NOMO-1 (cell line): Measurements from ENCODE around the gene HAAO.
"Not testable (repeated sequence)": the region's sequence is repeated elsewhere in the genome, so short reads cannot be mapped to it uniquely, and the experiment has no call there.

Experiments used
- DNase-seq, 2 experiments: peaks; one replicate each; lab custom pipeline; 2025; ENCODE audit not compliant: unreplicated experiment in 2 of 2; lab: John Stamatoyannopoulos, UW

Gene HAAO

DNA sequence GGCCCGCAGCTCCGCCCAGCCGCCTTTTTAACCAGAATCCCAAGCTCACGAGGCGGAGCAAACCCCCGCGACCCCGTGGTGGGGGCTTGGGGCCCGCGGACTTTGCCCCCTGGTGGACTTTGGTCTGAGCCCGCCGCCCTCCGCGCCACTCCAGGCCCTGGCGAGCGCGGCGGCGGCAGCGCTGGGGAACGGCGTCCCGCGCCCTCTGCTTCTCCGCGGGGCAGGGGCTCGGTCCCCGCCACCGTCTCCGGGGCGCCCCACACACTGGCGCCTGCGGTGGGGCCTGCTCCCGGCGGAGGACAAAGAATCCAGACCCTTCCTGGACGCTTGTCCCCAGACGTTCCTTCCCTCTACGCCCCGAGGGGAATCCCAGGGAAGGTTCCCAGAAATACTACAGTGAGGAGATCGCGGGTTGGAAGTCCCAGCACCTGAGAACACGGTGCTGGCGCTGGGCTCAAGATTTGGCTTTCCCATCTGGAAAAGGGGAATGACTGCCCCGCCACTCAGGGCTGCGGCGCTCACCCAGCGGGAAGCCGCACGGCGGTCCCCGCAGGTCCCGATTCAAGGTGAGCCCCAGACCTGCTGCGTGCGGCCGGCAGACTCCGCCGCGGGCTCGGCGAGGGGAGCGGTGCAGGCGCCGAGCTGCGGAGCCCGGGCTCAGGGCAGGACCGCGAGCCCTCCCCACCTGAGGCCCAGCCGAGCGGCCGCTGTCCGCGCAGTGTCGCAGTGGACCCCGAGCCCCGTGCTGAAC lies at the start of gene HAAO:
Gene HAAO, minus strand, starts transcription at position 1 of the 751 bp plus-strand sequence. CDS start 47 bp downstream, outside the sequence.
- peak in 1 of 2 experiments; percentile 63 for DNase-seq

GRCh38 chr2:42841344-42841743 lies 49.0 kb upstream of the HAAO start:
- DNase-seq, result no peak

DNA sequence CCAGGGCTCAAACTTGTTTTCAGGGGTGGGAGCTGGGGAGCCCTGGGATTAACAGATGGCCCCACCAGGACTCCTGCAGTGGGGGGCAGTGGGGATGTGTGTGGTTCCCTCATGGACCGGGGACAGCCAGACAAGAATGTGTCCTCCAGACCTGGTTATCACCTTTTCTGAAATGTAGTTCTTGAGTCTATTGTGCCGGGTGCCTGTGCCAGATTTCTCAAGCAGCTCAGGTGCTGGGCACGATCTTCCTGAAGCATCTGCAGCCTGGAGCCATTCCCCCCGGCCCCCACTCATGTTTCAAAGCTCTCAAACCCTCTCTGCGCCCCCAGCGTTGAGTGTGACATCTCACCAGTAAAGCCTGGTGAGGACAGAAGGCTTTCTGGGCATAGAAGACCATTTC lies 48.4 kb upstream of the HAAO start:
- DNase-seq, result no peak

DNA sequence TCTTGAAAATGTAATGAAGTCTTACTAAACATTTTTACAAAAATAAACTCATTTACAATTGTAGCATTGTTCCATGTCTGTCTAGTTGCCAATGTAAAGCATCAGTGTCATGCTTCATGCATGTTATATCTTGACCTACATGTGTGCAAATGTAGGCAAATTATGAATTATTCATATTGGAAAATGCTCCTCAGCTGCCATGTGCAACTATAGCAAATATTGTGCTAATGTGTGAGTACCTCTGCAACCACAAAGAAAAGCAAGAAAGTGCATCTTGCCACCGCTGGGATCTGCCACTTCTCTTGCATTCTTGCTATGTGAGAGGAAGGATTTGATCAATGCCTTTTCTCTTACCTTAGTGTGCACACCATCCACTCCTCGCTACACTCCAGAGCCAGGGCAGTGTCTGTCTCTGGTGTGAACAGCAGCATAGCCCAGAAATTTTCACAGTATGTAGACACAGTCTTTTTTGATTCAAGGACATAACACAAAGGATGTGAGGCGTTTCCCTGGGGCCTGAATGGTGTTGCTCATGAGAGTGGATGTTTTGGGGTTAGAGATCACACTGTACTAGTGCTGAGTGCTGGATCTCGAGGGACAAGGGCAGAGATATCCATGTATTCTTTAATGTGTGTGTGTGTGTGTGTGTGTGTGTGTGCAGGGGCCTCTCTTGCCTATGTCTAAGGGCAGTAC lies 47.6 kb upstream of the HAAO start:
- DNase-seq, result no peak

- DNase-seq, result no peak
These were observed 45.8 kb upstream of the HAAO start for GRCh38 chr2:42838133-42838532.

- peak; percentile 55 to 77 for DNase-seq
These were observed 43.4 kb upstream of the HAAO start for GRCh38 chr2:42835577-42836371.

DNA sequence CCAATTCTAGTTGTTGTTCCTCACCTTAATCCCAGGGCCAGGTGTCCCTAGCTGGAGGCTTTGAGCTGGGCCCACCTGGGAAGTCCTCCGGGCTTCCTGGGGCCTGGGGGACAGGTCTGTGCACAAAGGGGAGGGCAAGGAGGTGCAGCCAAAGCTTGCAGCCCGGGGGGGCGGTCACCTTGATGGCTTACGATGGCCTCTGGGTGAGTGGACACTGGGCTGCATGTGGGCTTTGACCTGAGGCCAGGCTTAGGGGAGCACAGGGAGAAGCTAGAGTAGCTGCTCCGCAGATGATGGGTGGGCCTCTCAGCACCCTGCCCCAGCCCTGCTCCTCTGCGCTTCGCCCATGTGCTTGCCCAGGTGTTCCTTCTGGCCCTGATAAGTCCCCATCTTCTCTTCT lies 41.8 kb upstream of the HAAO start:
- DNase-seq, result no peak

- DNase-seq, result no peak
These were observed 39.9 kb upstream of the HAAO start for GRCh38 chr2:42832289-42832634.

DNA sequence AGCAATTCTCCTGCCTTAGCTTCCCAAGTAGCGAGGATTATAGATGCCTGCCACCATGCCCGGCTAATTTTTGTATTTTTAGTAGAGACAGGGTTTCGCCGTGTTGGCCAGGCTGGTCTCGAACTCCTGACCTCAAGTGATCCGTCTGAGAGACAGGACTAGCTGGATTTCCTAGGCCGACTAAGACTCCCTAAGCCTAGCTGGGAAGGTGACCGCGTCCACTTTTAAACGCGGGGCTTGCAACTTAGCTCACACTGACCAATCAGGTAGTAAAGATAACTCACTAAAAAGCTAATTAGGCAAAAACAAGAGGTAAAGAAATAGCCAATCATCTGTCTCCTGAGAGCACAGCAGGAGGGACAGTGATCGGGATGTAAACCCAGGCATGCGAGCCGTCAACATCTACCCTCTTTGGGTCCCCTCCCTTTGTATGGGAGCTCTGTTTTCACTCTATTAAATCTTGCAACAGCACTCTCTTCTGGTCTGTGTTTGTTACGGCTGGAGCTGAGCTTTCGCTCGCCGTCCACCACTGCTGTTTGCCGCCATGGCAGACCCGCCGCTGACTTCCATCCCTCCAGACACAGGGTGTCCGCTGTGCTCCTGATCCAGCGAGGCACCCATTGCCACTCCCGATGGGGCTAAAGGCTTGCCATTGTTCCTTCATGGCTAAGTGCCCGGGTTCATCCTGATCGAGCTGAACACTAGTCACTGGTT lies 39.3 kb upstream of the HAAO start:
- DNase-seq, result not testable (repeated sequence)

DNA sequence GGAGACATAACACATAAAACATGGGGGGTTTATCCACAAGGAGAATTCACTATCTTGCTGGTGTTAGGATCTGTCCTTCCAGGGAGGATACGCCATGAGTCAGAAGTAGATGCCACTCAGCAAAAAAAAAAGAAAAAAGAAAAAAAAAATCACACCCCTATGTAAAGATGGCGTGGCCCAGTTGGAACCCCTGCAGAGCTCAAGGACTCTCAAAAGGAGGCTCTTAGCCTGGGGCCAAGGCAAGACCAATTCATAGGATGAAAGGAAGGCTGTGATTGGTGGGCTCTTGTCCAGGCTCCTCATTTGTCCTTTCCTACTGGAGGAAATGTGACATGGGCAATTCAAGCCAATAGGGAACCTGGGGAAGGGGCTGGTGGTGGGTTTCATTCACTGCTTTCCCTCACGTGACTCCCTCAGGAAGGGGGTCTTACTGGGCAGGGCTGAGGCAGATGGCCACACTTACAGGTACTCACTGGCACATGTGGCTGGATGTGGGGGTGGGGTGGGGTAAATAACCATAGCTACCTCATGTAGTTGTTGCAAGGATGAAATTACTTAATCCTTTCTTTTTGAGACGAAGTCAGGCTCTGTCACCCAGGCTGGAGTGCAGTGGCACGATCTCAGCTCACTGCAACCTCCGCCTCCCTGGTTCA lies 38.7 kb upstream of the HAAO start:
- no peak for DNase-seq

- DNase-seq, result no peak
These were observed 37.5 kb upstream of the HAAO start for GRCh38 chr2:42829671-42830440.

DNA sequence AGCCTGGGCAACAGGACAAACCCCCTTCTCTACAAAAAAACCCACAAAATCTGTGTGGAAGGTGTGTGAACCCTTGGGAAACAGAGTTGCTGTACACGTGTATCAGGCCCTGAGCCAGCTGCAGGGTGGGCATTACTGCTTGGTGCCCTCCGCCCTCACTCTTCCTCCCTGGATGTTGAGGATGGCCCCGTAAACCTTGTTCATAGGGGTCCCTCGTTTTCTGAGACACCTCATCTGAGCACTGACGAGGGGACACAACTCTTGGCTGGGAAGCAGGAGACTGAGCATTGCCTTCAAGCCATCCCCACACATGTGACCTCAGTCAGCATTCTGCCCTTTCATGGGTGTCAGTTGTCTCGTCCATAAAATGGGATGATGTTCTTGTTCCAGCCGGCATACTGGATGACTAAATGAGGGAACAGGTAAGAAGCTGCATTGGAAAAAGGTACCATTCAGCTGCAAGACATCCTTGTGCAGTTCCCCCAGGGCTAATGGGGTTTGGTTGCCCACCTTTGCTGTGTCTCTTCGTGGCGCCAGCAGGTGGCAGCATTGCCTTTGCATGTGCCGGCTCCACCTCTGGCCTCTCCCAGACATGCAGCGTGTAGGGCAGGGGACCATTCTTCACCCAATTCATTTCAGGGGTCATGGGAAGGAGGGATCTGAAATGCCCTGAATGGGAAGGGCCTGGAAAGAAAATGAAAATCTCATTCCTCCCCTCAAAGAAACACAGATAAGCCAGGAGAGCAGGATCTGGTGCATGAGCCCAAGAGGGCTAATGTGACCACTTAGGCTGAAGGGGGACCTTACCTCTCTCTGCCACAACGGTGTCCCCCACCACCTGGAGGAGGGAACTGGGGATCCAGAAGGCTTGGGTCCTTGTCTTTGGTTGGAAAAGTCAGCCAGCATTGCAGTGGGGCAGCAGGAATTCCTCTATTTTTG lies 36.4 kb upstream of the HAAO start:
- DNase-seq, result peak; percentile 62 to 63

DNA sequence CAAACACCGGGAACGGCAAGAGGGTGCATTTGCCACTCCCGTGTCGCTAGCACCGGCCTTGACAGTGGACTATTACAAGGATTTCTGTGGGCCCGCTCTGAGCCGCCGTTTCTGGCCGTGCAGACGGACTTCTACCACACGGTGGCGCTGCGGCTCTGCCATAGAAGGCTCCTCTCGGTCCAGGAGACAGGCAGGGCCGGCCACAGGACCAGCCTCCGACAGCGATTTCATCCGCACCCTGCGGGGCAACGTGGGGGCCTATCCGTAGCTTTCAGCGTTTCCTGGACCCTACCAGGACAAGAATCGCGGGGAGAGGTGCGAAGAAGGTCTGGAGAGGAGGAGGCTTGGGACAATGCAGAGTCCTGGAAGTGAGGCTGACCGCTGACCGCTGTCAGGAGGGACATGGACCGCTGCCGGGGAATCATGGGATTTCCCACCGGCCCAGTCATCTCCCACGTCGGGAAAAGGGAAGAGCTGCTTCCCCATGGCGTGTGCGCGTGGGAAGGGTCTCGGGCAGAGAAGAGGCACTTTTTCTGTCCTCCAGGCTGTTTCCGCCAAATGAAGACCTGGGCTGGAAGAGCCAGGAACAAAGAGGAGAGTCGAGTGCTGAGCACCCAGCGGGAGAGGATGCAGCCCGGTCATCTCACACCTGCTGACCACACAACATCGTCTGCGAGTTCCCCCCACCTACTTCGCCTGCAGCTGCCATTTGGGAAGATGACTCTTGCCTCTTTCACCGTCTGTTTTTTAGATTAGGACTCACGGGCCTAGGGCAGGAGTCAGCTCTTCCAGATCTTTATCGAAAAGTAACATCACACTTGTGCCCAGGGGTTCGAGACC lies 35.5 kb upstream of the HAAO start:
- peak; percentile 66 to 72 for DNase-seq

- DNase-seq, result peak in 1 of 2 experiments; percentile 8
These were observed 33.8 kb upstream of the HAAO start for GRCh38 chr2:42826231-42826630.

DNA sequence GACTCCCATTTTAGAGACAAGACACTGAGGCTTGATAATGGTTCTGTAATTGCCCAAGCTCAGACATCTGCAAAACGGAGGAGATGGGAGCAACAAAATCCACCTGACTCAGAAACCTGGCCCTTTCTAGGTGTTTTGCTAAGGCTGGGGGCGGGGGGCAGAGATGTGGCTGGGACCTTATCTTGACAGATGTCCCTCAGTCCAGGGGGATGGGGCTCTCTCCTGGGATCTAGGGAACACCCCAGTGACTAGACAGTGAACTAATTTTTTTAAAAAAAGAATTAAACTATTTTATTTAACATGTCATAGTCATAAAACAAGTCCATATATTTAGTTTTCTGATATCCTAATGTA lies 32.0 kb upstream of the HAAO start:
- DNase-seq, result no peak

- DNase-seq, result no peak
These were observed 31.5 kb upstream of the HAAO start for GRCh38 chr2:42823744-42824453.

GRCh38 chr2:42819160-42819559 lies 26.8 kb upstream of the HAAO start:
- peak; percentile 87 for DNase-seq
